NCI-H446 treated with DMSO at 0.1 percent for 48 hours (cell line): Measurements from ENCODE around the gene MKRN1.
"Not testable (repeated sequence)": the region's sequence is repeated elsewhere in the genome, so short reads cannot be mapped to it uniquely, and the experiment has no call there.

Experiments used
- DNase-seq: peaks from one replicate; lab custom pipeline; 2025; lab: John Stamatoyannopoulos, UW

The MKRN1 gene

GRCh38 chr7:140484951-140485499 lies 5.7 kb upstream of the MKRN1 start:
- no peak for DNase-seq

GRCh38 chr7:140484479-140484878 lies 5.2 kb upstream of the MKRN1 start:
- DNase-seq = no peak

GRCh38 chr7:140479739-140480084 lies 407 bp upstream of the MKRN1 start:
- no peak for DNase-seq

GRCh38 chr7:140478246-140479061 lies 851 bp downstream of the MKRN1 start:
- DNase-seq = no peak

GRCh38 chr7:140476698-140477261 lies 2.5 kb downstream of the MKRN1 start:
- DNase-seq = no peak

GRCh38 chr7:140475747-140476333 lies 3.5 kb downstream of the MKRN1 start:
- DNase-seq = peak; percentile 2

GRCh38 chr7:140463111-140463510 lies 16.2 kb downstream of the MKRN1 start:
- no peak for DNase-seq

- no peak for DNase-seq
Measured at GRCh38 chr7:140458916-140459315, 20.4 kb downstream of the MKRN1 start.

GRCh38 chr7:140458201-140458600 lies 21.1 kb downstream of the MKRN1 start:
- DNase-seq = no peak

GRCh38 chr7:140456551-140457051 lies 22.7 kb downstream of the MKRN1 start:
- DNase-seq = no peak

- DNase-seq = no peak
Measured at GRCh38 chr7:140455743-140456142, 23.6 kb downstream of the MKRN1 start.

GRCh38 chr7:140454657-140455015 lies 24.7 kb downstream of the MKRN1 start:
- no peak for DNase-seq

- DNase-seq = not testable (repeated sequence)
Measured at GRCh38 chr7:140453785-140454656, 25.3 kb downstream of the MKRN1 start.

GRCh38 chr7:140453273-140453672 lies 26.0 kb downstream of the MKRN1 start:
- no peak for DNase-seq

- DNase-seq = no peak
Measured at GRCh38 chr7:140451716-140452115, 27.6 kb downstream of the MKRN1 start.

GRCh38 chr7:140448781-140449480 lies 30.4 kb downstream of the MKRN1 start:
- DNase-seq = no peak

GRCh38 chr7:140447841-140448240 lies 31.5 kb downstream of the MKRN1 start:
- DNase-seq = no peak

- no peak for DNase-seq
Measured at GRCh38 chr7:140446467-140446866, 32.8 kb downstream of the MKRN1 start.

GRCh38 chr7:140441519-140441918 lies 37.8 kb downstream of the MKRN1 start:
- DNase-seq = no peak

GRCh38 chr7:140440593-140440992 lies 38.7 kb downstream of the MKRN1 start:
- no peak for DNase-seq

GRCh38 chr7:140439359-140439758 lies 39.9 kb downstream of the MKRN1 start:
- no peak for DNase-seq
